NCI-H460 (cell line): Measurements from ENCODE around the gene FAM3A. TPM values are rescaled to one million over a fixed set of nuclear protein-coding genes. Genes with fewer than 3 reads are reported as not detected.
"Not testable (repeated sequence)": the region's sequence is repeated elsewhere in the genome, so short reads cannot be mapped to it uniquely, and the experiment has no call there.

Source experiments
- DNase-seq: peaks from one replicate; pipeline ENCODE4 v3.0.0-alpha.2; 2016; ENCODE audit warnings: low read depth; ENCODE audit errors: extremely low read depth
- total RNA-seq: library from RNA; depleted of rRNA; stranded (reverse); fragments of >200 nt; shearing (Covaris generic); gene quantifications from 2 replicates; pipeline ENCODE4 v1.2.3, GENCODE V29; 2014

FAM3A gene
- total RNA-seq, 1 experiment from 2014 or later = 42.1 TPM

DNA sequence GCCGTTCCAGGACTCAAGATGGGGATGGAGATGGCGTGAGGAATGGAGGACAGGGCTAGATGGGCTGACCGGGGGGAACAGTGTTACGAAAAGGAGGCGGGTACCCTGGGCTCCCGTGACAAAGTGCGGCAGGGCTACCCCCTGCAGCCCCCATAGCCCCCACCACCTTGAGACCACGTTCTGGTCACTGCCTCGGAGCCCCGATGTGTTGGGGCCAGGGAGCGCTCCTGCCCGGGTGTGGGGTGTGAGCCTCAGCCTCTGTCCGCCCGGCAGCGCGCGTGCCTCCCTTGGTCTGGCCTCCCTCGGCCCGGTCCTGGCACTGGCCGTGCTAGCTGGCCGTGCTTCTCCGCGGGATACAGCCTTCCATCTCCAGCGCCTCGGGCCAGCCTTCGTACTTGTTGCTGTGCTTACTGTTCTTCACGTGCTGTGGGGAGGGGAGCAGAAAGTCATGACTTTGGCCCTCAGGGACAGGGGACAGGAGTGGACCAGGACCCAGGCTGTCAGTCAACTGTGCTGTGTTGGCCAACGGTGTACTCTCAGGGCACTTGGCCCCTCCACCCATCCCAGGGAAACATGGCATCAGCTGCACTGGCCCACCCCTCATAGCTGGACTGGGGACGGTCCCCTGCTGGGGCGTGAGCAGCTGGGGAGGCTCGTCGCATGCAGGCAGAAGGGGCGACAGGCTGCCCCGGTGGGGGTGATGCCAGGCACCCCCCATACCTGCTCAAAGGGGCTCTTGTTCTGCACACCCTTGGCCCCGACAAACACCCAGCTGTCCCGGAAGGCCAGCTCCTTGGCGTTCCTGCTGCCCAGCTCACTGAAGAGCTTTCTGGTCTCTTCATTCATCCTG, 9.3 kb downstream of the FAM3A start:
- DNase-seq = no peak

DNA sequence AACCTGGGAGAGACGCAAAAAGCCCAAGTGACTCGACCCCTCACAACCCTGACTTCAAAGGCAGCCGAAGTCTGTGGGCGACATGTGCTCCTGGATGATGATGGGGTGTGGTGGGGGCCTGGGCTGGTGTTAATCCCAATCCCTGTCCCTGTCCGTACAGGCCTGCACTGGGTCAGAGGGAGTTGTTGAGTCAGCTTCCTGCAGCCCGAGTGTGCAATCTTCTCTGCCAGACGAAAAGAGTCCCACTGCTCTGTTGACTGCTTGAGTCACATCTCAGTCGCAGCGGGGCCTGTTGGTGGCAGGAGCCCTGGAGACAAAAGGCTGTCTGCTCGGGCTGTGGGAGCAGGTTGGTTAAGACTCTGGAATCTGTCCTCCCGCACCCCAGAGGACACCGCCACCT, 10.3 kb downstream of the FAM3A start:
- DNase-seq = no peak

DNA sequence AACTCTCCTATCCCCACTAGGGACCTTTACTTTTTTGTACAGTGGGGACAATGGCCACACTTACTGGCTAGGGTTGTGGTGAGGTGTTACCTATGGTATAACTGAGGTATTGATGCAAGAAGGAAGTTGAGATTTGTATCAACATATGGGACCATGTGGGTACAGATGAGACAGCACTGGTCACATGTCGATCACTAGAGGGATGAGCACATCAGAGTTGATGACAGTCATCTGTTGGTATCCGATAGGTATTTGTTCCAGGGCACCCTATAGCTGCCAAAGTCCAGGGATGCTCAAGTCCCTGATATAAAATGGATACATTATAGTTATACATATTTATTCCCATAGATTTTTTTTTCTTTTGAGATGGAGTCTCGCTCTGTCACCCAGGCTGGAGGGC, 13.0 kb downstream of the FAM3A start:
- DNase-seq = no peak

DNA sequence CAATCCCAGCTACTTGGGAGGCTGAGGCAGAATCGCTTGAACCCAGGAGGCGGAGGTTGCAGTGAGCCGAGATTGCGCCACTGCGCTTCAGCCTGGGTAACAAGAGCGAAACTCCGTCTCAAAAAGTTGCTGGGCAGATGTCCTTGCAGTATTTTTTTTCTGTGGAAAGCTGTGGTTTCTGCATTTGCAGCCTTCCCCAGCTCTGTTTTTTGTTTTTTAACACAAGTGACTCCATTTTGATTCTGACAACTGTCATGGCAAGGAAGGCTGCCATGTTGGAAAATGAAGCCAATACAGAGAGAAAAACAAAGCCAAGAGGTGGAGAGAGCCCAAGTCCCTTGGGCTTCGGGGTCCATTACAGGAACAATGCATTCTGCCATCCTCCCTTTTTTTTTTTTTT, 13.9 kb downstream of the FAM3A start:
- DNase-seq = no peak

DNA sequence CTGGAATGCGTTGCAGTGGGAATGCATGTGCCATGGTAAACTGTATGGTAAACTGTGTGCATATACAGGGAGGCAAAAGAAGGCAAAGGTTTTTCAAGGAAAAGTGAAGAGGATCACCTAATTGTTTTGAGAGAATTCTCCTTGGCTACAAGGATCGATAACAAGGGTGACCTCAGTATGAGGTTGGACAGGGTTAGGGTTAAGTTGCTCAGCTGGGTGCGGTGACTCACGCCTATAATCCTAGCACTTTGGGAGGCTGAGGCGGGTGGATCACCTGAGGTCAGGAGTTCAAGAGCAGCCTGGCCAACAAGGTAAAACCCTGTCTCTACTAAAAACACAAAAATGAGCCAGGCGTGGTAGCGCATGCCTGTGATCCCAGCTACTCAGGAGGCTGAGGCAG, 14.6 kb downstream of the FAM3A start:
- DNase-seq = not testable (repeated sequence)

DNA sequence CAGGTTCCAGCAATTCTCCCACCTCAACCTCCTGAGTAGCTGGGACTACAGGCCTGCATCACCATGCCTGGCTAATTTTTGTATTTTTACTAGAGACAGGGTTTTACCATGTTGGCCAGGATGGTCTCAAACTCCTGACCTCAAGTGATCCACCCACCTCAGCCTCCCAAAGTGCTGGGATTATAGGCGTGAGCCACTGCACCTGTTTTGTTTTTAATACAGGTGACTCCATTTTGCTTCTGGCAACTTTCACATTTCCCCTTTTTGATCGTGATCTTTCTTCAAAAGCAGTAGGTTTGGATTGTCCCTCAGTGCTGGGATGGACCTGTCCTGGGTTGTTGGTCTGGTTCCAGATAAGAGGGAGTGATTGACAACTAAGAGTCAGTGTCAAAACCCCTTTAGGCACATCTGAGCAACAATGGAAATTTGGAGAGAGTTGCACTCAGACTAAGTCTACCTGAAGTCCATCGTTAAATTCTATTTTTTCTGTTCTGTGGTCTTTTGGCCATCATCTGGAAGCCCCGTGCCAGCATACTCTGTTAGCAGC, 19.4 kb downstream of the FAM3A start:
- DNase-seq = not testable (repeated sequence)

DNA sequence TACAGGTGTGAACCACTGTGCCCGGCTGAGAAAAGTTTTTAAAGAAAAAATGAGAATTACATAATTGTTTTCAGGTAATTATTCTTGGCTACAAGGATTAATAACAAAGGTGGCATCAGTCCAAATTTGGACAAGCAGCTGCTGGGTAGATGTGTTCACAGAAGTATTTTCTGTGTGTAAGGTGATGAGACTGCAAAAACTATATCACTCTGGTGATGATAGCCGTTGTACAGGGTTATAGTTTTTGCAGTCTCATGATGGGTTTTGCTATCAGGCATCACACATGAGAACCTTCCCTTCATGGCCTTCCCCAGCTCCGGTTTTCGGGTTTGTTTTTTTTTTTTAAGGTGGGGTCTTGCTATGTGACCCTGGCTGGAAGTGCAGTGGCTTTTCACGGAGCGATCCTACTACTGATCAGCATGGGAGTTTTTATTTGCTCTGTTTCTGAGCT, 20.5 kb downstream of the FAM3A start:
- no peak for DNase-seq

DNA sequence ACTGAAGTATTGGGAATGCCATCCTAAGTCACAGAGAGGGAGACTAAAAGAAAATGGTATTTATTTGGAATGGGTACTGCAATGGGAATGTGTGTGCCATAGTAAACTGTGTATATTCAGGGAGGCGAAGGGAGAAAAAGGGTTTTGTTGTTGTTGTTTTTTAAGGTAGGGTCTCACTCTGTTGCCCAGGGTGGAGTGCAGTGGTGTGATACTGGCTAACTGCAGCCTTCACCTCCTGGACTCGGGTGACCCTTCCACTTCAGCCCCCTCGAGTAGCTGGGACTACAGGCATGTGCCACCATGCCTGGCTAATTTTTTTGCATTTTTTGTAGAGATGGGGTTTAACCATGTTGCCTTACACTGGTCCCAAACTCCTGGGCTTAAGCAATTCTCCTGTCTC, 21.3 kb downstream of the FAM3A start:
- DNase-seq = no peak

DNA sequence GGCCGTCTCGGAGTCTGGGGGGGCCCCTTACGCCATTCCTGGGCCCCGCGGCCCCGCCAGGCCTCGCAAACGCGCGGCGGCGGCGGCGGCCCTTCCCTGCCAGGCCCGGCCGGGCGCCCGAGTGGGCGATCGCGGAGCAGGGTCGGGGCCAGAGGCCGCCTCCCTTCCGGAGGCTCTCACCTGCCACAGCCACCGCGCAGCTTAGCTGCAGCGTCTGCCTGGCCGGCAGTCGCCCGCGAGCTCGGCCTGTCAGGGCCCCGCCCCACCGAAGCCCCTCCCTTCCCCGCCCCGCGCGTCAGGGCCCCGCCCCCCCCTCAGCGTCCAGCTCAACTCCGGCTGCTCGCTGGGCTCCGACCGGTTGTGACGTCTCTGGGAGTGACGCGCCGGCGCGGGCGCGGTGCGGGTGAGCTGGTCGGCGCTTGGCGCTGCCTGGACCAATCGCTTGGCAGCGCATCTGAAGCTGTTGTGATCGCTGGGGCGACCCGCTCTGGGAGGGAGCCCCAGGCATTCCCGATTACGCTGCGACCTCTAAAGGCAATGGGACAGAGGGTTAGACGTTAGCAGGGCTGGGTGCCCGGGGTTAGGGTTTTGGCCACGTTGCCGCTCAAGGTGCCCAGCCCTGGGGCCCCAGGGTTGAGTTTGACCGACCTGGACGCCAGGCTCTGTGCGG, 25.5 kb downstream of the FAM3A start, which contains the start of gene SLC10A3:
TSS of gene SLC10A3 (minus strand) at position 216 of the 670 bp plus-strand sequence. CDS start 1,689 bp downstream, outside the sequence.
- DNase-seq = peak; percentile 94

DNA sequence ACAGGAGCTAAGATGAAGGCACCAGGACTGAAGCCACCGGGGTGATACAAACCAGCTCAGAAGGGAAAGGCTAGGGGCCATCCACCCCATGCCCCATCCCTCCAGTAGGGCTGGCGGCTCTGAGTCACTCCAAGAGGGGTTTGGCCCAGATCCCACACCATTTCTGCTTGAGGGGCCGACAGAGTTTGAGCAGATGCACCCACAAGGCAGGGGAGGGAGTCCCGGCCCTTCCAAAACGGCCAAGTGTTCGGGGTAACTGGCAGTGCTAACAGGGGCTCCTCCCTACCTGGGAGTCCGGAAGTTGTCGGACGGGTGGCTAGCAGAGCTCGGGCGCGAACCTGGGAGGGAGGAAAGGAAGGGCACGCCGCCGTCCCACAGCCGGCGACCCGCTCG, 26.0 kb downstream of the FAM3A start:
- no peak for DNase-seq

DNA sequence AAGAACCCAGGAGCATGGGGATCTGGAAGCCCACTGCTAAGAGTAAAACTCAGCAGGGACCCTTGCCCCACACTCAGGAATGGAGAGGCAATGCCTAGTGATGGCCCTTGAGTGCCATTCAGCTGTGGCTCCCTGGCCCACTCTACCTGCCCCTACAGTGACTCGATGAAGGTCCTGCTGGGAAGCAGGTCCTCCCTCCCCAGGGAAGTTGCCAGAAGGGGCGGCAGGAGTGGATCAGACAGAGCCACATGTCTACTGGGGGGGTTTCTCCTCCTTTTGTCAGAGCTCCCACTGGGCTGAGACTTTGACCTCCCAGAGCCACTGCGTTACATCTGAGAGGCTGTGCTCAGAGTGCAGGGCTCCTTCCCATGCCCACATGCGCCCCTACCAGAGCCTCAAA, 26.9 kb downstream of the FAM3A start:
- no peak for DNase-seq

DNA sequence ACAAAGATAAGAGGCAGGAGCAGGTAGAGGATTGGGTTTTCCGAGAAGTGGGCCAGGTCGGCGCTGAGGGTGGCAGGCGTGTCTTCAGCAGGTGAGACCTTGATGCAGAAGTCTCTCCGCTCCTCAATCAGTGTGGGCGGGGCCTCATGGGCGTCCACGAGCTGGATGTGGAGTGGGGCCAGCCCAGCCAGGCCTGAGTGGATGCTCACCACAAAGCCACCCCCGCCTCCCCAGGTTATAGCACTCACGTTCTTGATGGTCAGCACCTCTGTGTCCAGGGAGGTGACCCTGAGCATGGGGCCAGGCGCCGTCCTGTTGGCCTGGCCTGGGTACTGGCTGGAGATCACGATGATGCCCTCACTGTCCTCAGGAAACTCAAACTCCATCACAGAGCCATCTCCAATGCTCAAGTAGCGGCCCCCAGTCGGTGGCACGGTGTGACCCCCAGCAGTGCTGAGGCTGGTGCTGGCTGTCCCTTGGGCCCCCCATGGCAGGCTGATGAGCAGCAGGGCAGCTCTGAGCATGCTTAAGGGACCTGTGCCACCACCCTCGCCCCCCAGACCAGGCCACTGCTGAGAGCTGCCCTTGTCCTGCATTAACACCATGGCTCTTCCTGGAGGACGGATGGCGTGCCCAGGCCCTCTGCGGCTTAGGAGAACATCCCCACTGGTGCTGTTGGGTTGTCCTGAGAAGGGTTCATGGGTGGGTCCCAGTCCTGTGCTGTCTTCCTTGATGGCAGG, 27.5 kb downstream of the FAM3A start:
- DNase-seq = no peak

DNA sequence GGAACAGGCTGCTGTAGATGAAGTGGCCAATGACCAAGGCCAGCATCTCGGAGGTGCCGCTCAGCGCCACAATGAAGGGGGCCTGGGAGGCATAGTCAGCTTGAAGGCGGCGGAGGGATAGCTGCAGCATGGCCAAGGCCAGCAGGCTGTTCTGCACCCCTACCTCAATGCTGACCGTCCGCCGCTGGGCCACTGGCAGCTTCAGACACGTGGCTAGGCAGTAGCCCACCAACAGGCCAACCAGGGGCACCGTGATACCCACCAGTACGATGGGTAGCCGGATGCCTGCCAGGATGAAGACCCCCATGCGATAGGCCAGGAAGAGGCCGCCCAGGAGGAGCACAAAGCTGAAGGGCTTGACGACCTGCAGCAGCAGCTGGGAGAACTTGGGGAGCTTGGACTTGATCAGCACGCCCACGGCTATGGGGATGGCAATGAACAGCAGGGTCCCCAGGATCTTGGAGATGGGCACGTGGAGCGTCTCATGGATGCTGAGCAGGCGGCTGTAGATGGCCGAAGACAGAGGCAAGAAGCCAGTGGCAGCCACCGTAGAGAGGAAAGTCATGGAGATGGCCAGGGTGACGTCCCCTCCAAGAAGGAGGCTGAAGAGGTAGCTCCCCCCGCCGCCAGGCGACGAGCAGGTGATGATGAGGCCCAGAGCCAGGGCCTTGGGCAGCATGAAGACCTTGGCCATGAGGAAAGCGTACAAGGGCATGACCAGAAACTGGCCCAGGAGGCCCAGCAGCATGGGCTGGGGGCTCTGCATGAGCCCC, 28.3 kb downstream of the FAM3A start:
- DNase-seq = no peak

DNA sequence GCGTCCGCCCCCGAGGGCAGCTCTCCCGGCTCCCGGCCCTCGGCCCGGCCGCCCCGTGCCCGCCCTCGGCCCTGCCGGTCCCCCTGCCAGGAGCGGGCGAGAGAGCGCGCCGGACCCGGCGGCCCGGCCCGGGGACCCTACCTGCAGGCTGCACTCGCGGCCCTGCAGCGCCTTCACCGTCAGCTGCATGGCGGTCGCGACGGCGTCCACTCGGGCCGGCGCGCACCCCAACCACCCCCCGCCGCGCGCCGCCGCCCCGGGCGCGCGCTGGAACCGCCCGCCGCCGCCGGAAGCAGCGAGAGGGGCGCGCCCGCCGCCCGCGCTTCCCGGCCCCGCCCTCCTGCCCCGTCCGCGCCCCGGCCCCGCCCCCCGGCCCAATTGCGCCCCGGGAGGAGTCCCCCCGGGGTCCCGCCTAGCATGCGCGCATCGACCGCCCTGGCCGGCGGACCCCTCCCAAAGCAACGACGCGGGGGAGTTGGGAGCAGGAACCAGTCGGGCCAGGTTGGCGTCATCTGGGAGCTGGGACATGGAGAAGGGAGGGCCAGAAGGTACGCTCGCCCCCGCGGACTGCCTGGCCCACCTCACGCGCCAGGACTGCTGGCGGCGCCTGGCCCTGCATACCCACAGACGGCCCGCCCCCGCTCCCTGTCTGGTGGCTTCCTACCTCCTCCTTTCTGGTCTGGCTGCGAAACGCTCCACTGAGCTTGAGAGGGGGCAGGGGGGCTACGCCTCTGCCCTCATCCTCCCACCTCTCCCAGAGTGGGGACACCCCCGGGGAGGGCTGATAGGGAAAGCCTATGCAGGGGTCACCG, 29.4 kb downstream of the FAM3A start, which contains the start of gene UBL4A:
TSS of gene UBL4A (minus strand) at position 220 of the 812 bp plus-strand sequence. CDS start at position 189, 31 bp downstream.
- DNase-seq = peak; percentile 36

DNA sequence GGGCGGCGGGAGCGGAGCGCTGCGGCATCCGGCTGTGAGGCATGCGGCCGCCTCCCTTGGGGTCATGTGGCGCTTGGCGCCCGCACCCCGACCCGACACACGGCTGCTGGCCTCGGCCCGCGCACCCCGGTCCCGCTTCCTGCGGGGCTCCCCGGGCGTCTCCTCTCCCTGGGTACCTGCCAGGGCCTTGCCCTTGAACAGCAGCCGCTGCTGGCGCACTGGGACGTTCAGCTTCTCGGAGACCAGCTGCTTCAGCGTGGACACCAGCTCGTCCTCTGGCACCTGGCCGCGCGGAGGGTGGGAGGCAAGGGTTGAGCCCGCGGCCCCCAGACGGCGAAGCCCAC, 30.0 kb downstream of the FAM3A start:
- no peak for DNase-seq

DNA sequence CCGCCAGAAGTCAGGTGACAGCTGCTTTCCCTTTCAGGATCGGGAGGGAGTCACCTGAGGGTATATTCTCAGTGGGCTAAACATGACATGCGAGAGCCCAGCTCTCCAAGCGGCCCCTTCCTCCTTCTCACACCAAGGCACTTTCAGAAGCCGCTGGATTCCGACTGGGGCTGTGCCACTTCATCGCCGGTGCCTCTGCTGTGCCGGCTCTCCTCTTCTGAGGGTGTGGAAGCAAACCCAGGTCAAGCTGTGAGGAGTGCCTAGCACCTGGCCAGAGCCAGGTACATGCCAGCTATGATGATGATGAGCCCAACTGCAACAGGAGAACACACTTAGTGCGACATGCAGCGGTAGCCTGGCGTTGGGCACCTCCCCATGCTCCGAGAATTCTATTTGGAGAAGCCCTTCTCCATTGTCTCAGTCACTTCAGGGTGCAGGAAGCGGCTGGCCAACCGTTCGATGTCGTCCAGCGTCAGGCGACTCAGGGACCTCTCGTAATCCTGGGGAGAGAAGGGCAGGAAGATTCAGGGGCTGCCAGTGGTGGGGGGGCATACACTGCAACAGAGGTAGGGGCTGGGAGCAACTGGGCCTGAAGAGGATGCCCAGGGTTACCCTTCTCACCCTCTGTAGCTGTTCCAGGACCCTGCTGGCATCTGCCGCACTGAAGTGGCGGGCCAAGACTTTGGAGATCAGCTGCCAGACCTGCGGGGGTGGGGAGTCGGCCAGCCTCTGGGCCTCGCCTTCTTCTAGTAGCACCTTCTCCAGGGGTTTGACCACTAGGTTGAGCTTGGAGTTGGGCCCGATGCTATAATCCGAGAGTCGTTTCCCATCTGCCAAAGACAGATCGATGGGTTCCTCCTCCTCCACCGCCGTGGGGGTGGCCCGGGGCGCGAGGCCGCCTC, 30.6 kb downstream of the FAM3A start:
- DNase-seq = no peak

DNA sequence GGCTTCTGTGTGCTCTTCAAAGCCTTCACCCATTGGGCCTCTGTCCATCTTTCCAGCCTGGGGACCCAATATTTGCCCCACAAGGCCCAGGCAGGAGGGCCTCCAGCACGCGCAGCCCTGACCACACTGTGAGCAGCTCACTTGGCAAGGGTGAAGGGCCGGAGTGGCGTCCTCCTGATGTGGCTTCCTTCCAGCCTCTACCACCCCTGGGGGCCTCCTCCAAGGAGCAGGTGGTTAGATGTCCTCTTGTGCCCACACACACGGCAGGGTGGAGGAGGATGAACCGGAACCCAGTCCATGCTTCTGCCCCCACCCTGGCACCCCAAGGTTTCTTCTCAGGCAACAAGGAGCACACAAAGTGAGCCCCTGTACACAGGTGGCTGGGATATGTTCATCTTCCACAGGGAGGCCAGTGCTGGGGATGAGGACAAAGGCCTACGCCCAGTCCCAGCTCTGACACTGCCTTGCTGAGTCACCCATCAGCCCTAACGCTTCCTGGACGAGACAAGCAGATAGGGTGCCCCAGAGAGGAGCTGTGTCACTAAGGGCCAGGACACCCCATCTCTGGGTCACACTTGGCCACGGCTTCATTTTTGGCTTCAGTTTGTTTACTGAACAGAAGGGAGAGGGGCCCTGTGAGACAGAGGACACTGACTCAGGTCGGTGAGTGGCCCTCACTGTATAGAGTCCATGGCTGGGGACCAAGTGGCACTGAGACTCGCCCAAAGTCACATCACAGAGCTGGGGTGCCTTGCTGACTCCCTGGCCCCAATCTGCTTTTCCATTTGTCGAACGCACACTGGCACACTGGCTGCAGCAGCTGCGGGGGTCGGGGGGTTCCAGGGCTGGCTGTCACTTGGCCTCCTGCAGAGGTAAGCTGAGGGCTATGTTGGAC, 31.5 kb downstream of the FAM3A start:
- peak; percentile 67 for DNase-seq
